Measurements from ENCODE around the gene LARP7.
A peak's percentile ranks its signal among the peaks of the same experiment; 100 is the strongest.
"Not testable (repeated sequence)": the region's sequence is repeated elsewhere in the genome, so short reads cannot be mapped to it uniquely, and the experiment has no call there.

Gene LARP7

DNA sequence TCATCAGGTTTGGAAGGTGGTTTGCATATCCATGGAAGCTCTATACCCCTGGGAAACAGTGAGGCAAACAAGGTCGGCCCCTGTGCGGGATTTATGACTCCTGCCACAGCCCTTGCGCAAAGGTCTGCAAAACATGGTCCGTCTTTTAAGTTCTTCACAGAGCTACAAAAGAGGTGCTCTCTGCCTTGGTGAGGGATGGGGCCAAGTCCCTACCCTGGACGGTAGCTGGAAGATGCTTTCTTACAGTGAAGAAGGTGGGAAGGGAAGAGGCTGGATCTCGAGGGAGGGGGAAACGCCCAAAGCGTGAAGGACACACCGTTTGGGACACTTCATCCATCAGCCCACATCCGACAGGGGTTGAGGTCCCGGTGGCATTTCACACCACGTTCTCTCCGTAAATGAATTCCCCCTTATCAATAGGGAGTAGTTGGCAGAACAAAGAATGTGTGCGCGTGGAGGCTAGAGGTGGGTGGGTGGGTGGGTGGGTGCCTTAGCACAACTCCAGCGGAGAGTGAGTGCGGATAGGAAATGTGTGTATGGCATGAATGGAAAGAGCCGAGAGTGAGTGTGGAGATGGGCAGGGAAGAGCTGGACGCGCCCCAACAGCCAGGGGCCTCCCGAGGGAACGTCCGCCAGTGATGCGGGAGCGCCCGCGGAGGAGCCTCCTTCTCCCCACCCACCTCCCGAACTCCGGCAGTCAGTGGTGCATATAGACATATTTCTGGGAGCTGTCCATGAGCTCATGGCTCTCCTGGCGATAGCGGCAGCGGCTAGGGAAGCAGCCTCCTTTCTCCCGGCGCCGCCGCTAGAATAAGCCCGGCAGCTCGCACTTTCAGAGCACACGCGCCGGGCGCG lies 68.3 kb downstream of the LARP7 start (continued):
- TF ChIP-seq GLIS1 (tag by site-specific recombination; IDR thresholded peaks at IDR 0.05) (0 out of 2 replicates have a peak, but pooled peaks have one; percentile 11), ZBTB1 (tag by site-specific recombination; IDR thresholded peaks at IDR 0.05) (0 out of 2 replicates have a peak, but pooled peaks have one; percentile 19), ZNF341 (tag by site-specific recombination; IDR thresholded peaks at IDR 0.05; ENCODE audit: low read depth) (peak; percentile 89), ZNF561 (tag by site-specific recombination; IDR thresholded peaks at IDR 0.05; ENCODE audit: borderline replicate concordance) (no peak), ZBTB21 (tag by site-specific recombination; IDR thresholded peaks at IDR 0.05) (no peak), ZBTB20 (tag by site-specific recombination; IDR thresholded peaks at IDR 0.05) (peak; percentile 36; the same call in 1 of the 2 replicates), ZNF768 (tag by site-specific recombination; IDR thresholded peaks at IDR 0.05) (no peak), GLI4 (tag by site-specific recombination; IDR thresholded peaks at IDR 0.05) (no peak), IKZF3 (tag by site-specific recombination; IDR thresholded peaks at IDR 0.05) (peak; percentile 16; the same call in 1 of the 2 replicates), ZNF670 (tag by site-specific recombination; IDR thresholded peaks at IDR 0.05; ENCODE audit: low read depth) (no peak), ZFHX2 (tag by site-specific recombination; conservative IDR thresholded peaks at IDR 0.05) (peak; percentile 38), EGR2 (tag by site-specific recombination; IDR thresholded peaks at IDR 0.05; ENCODE audit: low read depth) (peak; percentile 43; the same call in 1 of the 2 replicates), ZXDB (tag by site-specific recombination; IDR thresholded peaks at IDR 0.05) (0 out of 2 replicates have a peak, but pooled peaks have one; percentile 8)
- TF ChIP-seq, protein P1, sequence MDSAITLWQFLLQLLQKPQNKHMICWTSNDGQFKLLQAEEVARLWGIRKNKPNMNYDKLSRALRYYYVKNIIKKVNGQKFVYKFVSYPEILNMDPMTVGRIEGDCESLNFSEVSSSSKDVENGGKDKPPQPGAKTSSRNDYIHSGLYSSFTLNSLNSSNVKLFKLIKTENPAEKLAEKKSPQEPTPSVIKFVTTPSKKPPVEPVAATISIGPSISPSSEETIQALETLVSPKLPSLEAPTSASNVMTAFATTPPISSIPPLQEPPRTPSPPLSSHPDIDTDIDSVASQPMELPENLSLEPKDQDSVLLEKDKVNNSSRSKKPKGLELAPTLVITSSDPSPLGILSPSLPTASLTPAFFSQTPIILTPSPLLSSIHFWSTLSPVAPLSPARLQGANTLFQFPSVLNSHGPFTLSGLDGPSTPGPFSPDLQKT (IDR thresholded peaks at IDR 0.05; ENCODE audit: borderline replicate concordance, low read depth, low read length), result no peak

DNA sequence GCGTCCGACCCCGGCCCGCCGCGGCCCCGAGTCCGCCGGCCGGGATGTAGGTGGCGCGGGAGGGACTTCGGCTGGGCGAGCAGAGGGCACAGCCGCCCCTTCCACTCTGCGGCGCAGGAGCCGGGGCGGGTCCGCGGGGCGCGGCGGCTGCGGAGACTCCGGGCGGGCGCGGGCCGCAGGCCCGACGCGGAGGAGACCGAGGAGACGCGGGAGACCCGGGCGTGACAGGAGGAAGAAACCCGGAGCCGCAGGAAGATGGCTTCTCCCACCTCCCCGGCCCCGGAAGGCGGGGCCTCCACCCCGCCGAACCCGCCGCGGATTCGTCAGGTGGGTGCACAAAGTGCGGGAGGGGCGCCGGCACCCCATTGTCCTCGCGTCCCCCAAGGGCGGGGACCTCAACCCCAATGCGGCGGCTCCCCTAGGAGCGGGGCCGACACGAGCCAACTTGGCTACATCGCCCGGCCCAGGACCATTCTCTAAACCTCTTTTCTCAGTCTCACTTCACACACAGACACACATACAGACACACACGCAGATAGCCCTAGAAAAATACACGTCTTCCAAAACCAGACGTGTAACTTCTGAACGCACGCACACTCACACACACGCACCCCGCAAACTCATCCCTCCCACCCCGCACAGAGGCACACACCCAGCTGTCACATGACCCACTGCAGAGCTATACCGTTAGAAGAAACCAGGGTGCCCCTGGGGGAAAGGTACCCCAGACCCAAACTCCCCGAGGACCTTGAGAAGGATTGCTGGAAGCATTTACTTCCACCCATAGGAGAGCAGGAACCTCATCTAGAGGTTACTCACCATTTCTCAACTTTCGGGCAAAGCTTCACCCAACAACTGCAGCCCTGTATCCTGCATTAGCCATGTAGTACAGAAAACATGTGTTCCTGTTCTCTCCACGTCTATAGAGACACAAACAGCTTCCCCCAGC lies 69.2 kb downstream of the LARP7 start:
- not testable (repeated sequence) for H3K36me3 ChIP-seq (ENCODE audit: control insufficient read depth in 2 of 2, insufficient read depth in 1 of 2, low read length in 2 of 2); H3K9me3 ChIP-seq (ENCODE audit: control insufficient read depth, insufficient read depth, low read depth, low read length); H3K4me1 ChIP-seq (ENCODE audit: control insufficient read depth, insufficient read depth, low read length)
- H3K4me3 ChIP-seq (ENCODE audit: low read depth, low read length), result peak overlapping the region; percentile 58
- H3K27ac ChIP-seq (ENCODE audit: extremely low read depth, low read depth, low read length), result peak overlapping the region; percentile 52; the same call in 1 of the 2 replicates
- ChIA-PET POLR2A (interaction anchor here (0.6 to 1.1 kb wide), 2 partner anchors 12 to 69 kb away, joined by 3 read pairs; partner anchors contain the start of gene LARP7), CTCF (interaction anchor here (0.7 to 1.2 kb wide), 3 partner anchors 56 to 59 kb away, joined by 3 to 4 read pairs (median 3); no protein-coding TSS in a partner anchor)
- TF ChIP-seq, protein P2, sequence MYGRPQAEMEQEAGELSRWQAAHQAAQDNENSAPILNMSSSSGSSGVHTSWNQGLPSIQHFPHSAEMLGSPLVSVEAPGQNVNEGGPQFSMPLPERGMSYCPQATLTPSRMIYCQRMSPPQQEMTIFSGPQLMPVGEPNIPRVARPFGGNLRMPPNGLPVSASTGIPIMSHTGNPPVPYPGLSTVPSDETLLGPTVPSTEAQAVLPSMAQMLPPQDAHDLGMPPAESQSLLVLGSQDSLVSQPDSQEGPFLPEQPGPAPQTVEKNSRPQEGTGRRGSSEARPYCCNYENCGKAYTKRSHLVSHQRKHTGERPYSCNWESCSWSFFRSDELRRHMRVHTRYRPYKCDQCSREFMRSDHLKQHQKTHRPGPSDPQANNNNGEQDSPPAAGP (tag by site-specific recombination; IDR thresholded peaks at IDR 0.05), result peak; percentile 64
- TF ChIP-seq ZNF366 (tag by site-specific recombination; conservative IDR thresholded peaks at IDR 0.05) (peak; percentile 22; the same call in 1 of the 2 replicates), ZNF146 (tag by site-specific recombination; IDR thresholded peaks at IDR 0.05) (peak; percentile 15; the same call in 1 of the 2 replicates), ZBTB20 (tag by site-specific recombination; IDR thresholded peaks at IDR 0.05) (peak; percentile 83), ZNF24 (tag by site-specific recombination; IDR thresholded peaks at IDR 0.05) (0 out of 2 replicates have a peak, but pooled peaks have one; percentile 43), SP3 (tag by site-specific recombination; IDR thresholded peaks at IDR 0.05) (peak; percentile 57), KLF16 (tag by site-specific recombination; IDR thresholded peaks at IDR 0.05) (peak; percentile 76; the same call in 1 of the 2 replicates), ZEB2 (tag by site-specific recombination; IDR thresholded peaks at IDR 0.05) (peak; percentile 31; the same call in 1 of the 2 replicates), ZFP69B (tag by site-specific recombination; IDR thresholded peaks at IDR 0.05) (0 out of 2 replicates have a peak, but pooled peaks have one; percentile 19), SCRT2 (tag by site-specific recombination; IDR thresholded peaks at IDR 0.05) (peak; percentile 70)
- TF ChIP-seq, protein P3, sequence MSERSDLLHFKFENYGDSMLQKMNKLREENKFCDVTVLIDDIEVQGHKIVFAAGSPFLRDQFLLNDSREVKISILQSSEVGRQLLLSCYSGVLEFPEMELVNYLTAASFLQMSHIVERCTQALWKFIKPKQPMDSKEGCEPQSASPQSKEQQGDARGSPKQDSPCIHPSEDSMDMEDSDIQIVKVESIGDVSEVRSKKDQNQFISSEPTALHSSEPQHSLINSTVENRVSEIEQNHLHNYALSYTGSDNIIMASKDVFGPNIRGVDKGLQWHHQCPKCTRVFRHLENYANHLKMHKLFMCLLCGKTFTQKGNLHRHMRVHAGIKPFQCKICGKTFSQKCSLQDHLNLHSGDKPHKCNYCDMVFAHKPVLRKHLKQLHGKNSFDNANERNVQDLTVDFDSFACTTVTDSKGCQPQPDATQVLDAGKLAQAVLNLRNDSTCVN (tag by site-specific recombination; optimal IDR thresholded peaks at IDR 0.05), result peak; percentile 58
- TF ChIP-seq, protein P4, sequence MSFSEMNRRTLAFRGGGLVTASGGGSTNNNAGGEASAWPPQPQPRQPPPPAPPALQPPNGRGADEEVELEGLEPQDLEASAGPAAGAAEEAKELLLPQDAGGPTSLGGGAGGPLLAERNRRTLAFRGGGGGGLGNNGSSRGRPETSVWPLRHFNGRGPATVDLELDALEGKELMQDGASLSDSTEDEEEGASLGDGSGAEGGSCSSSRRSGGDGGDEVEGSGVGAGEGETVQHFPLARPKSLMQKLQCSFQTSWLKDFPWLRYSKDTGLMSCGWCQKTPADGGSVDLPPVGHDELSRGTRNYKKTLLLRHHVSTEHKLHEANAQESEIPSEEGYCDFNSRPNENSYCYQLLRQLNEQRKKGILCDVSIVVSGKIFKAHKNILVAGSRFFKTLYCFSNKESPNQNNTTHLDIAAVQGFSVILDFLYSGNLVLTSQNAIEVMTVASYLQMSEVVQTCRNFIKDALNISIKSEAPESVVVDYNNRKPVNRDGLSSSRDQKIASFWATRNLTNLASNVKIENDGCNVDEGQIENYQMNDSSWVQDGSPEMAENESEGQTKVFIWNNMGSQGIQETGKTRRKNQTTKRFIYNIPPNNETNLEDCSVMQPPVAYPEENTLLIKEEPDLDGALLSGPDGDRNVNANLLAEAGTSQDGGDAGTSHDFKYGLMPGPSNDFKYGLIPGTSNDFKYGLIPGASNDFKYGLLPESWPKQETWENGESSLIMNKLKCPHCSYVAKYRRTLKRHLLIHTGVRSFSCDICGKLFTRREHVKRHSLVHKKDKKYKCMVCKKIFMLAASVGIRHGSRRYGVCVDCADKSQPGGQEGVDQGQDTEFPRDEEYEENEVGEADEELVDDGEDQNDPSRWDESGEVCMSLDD (tag by site-specific recombination; IDR thresholded peaks at IDR 0.05), result peak; percentile 94
- TF ChIP-seq, protein P5, sequence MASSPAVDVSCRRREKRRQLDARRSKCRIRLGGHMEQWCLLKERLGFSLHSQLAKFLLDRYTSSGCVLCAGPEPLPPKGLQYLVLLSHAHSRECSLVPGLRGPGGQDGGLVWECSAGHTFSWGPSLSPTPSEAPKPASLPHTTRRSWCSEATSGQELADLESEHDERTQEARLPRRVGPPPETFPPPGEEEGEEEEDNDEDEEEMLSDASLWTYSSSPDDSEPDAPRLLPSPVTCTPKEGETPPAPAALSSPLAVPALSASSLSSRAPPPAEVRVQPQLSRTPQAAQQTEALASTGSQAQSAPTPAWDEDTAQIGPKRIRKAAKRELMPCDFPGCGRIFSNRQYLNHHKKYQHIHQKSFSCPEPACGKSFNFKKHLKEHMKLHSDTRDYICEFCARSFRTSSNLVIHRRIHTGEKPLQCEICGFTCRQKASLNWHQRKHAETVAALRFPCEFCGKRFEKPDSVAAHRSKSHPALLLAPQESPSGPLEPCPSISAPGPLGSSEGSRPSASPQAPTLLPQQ (tag by site-specific recombination; IDR thresholded peaks at IDR 0.05), result peak; percentile 39; the same call in 1 of the 2 replicates

All from HEK293 (cell line).